Measurements from ENCODE around the gene DLL1. TPM values are rescaled to one million over a fixed set of nuclear protein-coding genes. Genes with fewer than 3 reads are reported as not detected.

The DLL1 gene
- total RNA-seq, 3 donors from 2014 or later, result 11.0 to 24.0 (median 16.5) TPM

GRCh38 chr6:170296746-170297575 is 6.1 kb upstream of the DLL1 start:
- intact Hi-C loops (cut with DNase I, micrococcal nuclease), result no loop called here
- ATAC-seq (peak; percentile 58), DNase-seq (peak in 1 of 3 donors; percentile 56)
- H3K9me3 ChIP-seq, result no peaks in the 10 kb centered on the region
- H3K4me1 ChIP-seq (ENCODE audit: low read depth), result peaks cover 35% of the 10 kb centered on the region
- H3K4me3 ChIP-seq, result no peak overlapping the region
- no peak for TF ChIP-seq CTCF (IDR thresholded peaks at IDR 0.05)
- H3K36me3 ChIP-seq (ENCODE audit: low read depth), result no peaks in the 10 kb centered on the region

GRCh38 chr6:170296423-170296745 is 5.5 kb upstream of the DLL1 start:
- intact Hi-C loops (cut with DNase I, micrococcal nuclease), result no loop called here
- peak in 1 of 3 donors; percentile 40 for DNase-seq
- no peaks in the 10 kb centered on the region for H3K36me3 ChIP-seq (ENCODE audit: low read depth)
- TF ChIP-seq CTCF (IDR thresholded peaks at IDR 0.05), result no peak
- ATAC-seq, result no peak
- no peaks in the 10 kb centered on the region for H3K9me3 ChIP-seq
- H3K4me3 ChIP-seq, result no peak overlapping the region
- H3K4me1 ChIP-seq (ENCODE audit: low read depth), result peaks cover 40% of the 10 kb centered on the region

GRCh38 chr6:170295510-170296422 is 4.9 kb upstream of the DLL1 start:
- peak; percentile 57 for ATAC-seq
- no peak for TF ChIP-seq CTCF (IDR thresholded peaks at IDR 0.05)
- no peaks in the 10 kb centered on the region for H3K9me3 ChIP-seq
- peaks cover 44% of the 10 kb centered on the region for H3K4me1 ChIP-seq (ENCODE audit: low read depth)
- H3K36me3 ChIP-seq (ENCODE audit: low read depth), result no peaks in the 10 kb centered on the region
- DNase-seq, result peak; percentile 52 to 70 (median 64)
- intact Hi-C loops (cut with DNase I, micrococcal nuclease), result no loop called here
- no peak overlapping the region for H3K4me3 ChIP-seq

GRCh38 chr6:170294813-170295509 is 4.1 kb upstream of the DLL1 start:
- intact Hi-C loops (cut with DNase I, micrococcal nuclease), result no loop called here
- peak in 2 of 3 donors; percentile 10 to 55 for DNase-seq
- no peak for TF ChIP-seq CTCF (IDR thresholded peaks at IDR 0.05)

GRCh38 chr6:170294298-170294730 is 3.4 kb upstream of the DLL1 start:
- TF ChIP-seq CTCF (IDR thresholded peaks at IDR 0.05), result no peak
- H3K9me3 ChIP-seq, result no peaks in the 10 kb centered on the region
- ATAC-seq, result no peak
- intact Hi-C loops (cut with DNase I, micrococcal nuclease), result no loop called here
- H3K4me3 ChIP-seq, result no peak overlapping the region
- peaks cover 52% of the 10 kb centered on the region for H3K4me1 ChIP-seq (ENCODE audit: low read depth)
- no peaks in the 10 kb centered on the region for H3K36me3 ChIP-seq (ENCODE audit: low read depth)
- no peak for DNase-seq

More at GRCh38 chr6:170294813-170295509, 4.1 kb upstream of the DLL1 start:
- H3K4me3 ChIP-seq, result no peak overlapping the region
- H3K9me3 ChIP-seq, result no peaks in the 10 kb centered on the region
- ATAC-seq, result no peak
- no peaks in the 10 kb centered on the region for H3K36me3 ChIP-seq (ENCODE audit: low read depth)
- peaks cover 45% of the 10 kb centered on the region for H3K4me1 ChIP-seq (ENCODE audit: low read depth)

Data from mucosa of descending colon (tissue), 3 donors.